Neural crest cell (in vitro differentiated cells): Measurements from ENCODE around the gene IL22. TPM values are rescaled to one million over a fixed set of nuclear protein-coding genes. Genes with fewer than 3 reads are reported as not detected.

Experiments used
- DNase-seq: peaks from one replicate; pipeline ENCODE4 v3.0.0; 2021; ENCODE audit warnings: low read depth, mixed read lengths, low spot score
- H3K27ac Mint-ChIP-seq: one replicate; pipeline ENCODE4 v1.8.0; 2021; ENCODE audit warnings: mild to moderate bottlenecking, mixed read lengths; ENCODE audit not compliant: unreplicated experiment
- H3K27me3 Mint-ChIP-seq: 2 replicates; pipeline ENCODE4 v1.8.0; 2021; ENCODE audit warnings: low read depth, mild to moderate bottlenecking, mixed read lengths
- H3K36me3 Mint-ChIP-seq: 2 replicates; pipeline ENCODE4 v1.8.0; 2021; ENCODE audit warnings: low read depth, mild to moderate bottlenecking, mixed read lengths
- H3K4me1 Mint-ChIP-seq: 2 replicates; pipeline ENCODE4 v1.8.0; 2021; ENCODE audit warnings: mixed read lengths
- H3K4me3 Mint-ChIP-seq: one replicate; pipeline ENCODE4 v1.8.0; 2021; ENCODE audit warnings: mild to moderate bottlenecking, mixed read lengths
- H3K9me3 Mint-ChIP-seq: 2 replicates; pipeline ENCODE4 v1.8.0; 2021; ENCODE audit warnings: mixed read lengths
- total RNA-seq: library from RNA; stranded (reverse); gene quantifications from 2 replicates; pipeline ENCODE4 v1.2.1, GENCODE V29; 2021
- TF ChIP-seq, protein P1 (sequence below): fragments of 200-600 bp; sonication (generic); conservative IDR thresholded peaks from 2 replicates; pipeline ENCODE4 v1.5.0; 2021; ENCODE audit warnings: antibody characterized with exemption, mild to moderate bottlenecking

IL22 gene
- total RNA-seq, 1 donor from 2014 or later, result not detected

GRCh38 chr12:68237078-68237477 is 16.3 kb downstream of the IL22 start:
- H3K36me3 Mint-ChIP-seq, result no peaks in the 10 kb centered on the region
- H3K4me3 Mint-ChIP-seq, result no peak overlapping the region
- TF ChIP-seq, protein P1, sequence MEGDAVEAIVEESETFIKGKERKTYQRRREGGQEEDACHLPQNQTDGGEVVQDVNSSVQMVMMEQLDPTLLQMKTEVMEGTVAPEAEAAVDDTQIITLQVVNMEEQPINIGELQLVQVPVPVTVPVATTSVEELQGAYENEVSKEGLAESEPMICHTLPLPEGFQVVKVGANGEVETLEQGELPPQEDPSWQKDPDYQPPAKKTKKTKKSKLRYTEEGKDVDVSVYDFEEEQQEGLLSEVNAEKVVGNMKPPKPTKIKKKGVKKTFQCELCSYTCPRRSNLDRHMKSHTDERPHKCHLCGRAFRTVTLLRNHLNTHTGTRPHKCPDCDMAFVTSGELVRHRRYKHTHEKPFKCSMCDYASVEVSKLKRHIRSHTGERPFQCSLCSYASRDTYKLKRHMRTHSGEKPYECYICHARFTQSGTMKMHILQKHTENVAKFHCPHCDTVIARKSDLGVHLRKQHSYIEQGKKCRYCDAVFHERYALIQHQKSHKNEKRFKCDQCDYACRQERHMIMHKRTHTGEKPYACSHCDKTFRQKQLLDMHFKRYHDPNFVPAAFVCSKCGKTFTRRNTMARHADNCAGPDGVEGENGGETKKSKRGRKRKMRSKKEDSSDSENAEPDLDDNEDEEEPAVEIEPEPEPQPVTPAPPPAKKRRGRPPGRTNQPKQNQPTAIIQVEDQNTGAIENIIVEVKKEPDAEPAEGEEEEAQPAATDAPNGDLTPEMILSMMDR, result no peak
- no peaks in the 10 kb centered on the region for H3K27me3 Mint-ChIP-seq
- peaks cover 6% of the 10 kb centered on the region for H3K4me1 Mint-ChIP-seq
- H3K27ac Mint-ChIP-seq, result no peak overlapping the region
- DNase-seq, result no peak
- peaks cover 2% of the 10 kb centered on the region for H3K9me3 Mint-ChIP-seq

DNA sequence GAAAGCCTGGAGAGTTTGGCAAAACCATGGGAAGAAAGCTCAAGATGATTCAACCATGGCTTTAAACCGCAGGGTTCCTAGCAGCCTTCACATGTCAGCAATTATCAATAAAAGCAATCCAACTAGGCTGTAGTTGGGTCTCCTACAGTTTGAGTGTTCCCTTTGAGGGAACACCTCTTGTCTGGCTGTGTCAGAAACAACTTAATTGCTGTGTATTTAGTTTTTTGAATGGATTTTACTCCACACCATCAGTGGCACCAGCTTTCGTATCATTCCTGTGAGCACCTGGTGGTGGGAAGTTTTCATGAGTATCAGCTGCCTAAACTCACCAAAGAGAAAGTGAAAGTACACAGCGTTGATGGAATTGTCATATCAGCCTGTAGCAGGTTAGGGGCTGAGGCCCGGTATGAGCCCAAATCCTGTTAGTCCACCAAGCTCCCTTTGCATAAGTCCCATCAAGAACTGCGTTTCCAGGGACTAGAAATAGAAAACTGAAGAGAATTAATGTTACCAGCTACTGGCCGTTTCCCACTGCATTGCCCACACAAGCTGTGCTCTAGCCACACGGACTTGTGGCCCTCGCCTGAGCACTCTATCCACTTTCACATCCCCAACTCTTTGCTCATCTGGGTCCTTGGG is 16.9 kb downstream of the IL22 start:
- peaks cover 6% of the 10 kb centered on the region for H3K4me1 Mint-ChIP-seq
- H3K9me3 Mint-ChIP-seq, result peaks cover 2% of the 10 kb centered on the region
- H3K27ac Mint-ChIP-seq, result no peak overlapping the region
- H3K4me3 Mint-ChIP-seq, result no peak overlapping the region
- TF ChIP-seq, protein P1, result no peak
- no peak for DNase-seq
- no peaks in the 10 kb centered on the region for H3K27me3 Mint-ChIP-seq
- H3K36me3 Mint-ChIP-seq, result no peaks in the 10 kb centered on the region

- Mint-ChIP-seq H3K36me3 (no peaks in the 10 kb centered on the region), H3K4me3 (no peak overlapping the region), H3K27me3 (no peaks in the 10 kb centered on the region), H3K9me3 (peaks cover 2% of the 10 kb centered on the region), H3K4me1 (peaks cover 6% of the 10 kb centered on the region), H3K27ac (no peak overlapping the region)
- no peak for DNase-seq
- TF ChIP-seq, protein P1, result no peak
Measured at GRCh38 chr12:68235576-68235975, 17.8 kb downstream of the IL22 start.

DNA sequence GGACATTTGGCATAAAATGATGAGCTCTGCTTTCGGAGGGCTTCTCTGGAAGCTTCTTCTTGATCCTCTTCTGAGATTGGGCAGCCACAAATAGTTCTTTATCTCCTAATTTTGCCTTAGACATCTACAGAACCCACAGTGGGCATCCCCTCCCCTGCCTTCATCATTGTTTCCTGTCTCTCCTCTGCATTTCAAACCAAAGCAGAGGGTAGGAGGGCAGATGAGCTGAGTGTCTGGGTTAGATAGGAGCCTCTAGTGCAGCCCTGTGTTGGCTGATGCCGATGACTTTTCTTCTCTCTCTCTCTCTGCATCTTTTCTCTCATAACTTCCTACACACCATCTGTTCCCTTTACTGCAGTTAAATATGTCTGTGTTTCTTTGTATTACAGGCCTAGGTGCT is 19.3 kb downstream of the IL22 start:
- TF ChIP-seq, protein P1, result no peak
- no peak for DNase-seq
- Mint-ChIP-seq H3K4me1 (peaks cover 6% of the 10 kb centered on the region), H3K27ac (no peak overlapping the region), H3K9me3 (peaks cover 2% of the 10 kb centered on the region), H3K4me3 (no peak overlapping the region), H3K36me3 (no peaks in the 10 kb centered on the region), H3K27me3 (no peaks in the 10 kb centered on the region)

GRCh38 chr12:68233498-68233897 is 19.9 kb downstream of the IL22 start:
- no peak for DNase-seq
- H3K4me1 Mint-ChIP-seq, result peaks cover 6% of the 10 kb centered on the region
- H3K4me3 Mint-ChIP-seq, result no peak overlapping the region
- no peak overlapping the region for H3K27ac Mint-ChIP-seq
- H3K27me3 Mint-ChIP-seq, result no peaks in the 10 kb centered on the region
- peaks cover 2% of the 10 kb centered on the region for H3K9me3 Mint-ChIP-seq
- H3K36me3 Mint-ChIP-seq, result no peaks in the 10 kb centered on the region
- TF ChIP-seq, protein P1, result no peak
